Common myeloid progenitor, CD34-positive (primary cell): Measurements from ENCODE around the gene SLC8A1.

ENCODE experiments used
- CTCF ChIA-PET: fragments of 350-600 bp; sonication (Branson Sonifier 250); formaldehyde crosslinking; loops from one replicate; lab custom pipeline; 2021; ENCODE audit warnings: antibody characterized with exemption; lab: Charles Lee
- POLR2A ChIA-PET: fragments of 350-600 bp; sonication (Branson Sonifier 250); formaldehyde crosslinking; loops from one replicate; lab custom pipeline; 2021; ENCODE audit warnings: antibody characterized with exemption; lab: Charles Lee
- DNase-seq, 3 donors: peaks; one replicate each; pipeline versions ENCODE4 v3.0.0 to v3.0.0-alpha.2; 2013
- H3K27ac ChIP-seq, 2 experiments: 1 replicate in 1 of 2; 2 replicates in 1 of 2; pipeline ENCODE4 v1.7.0; 2013; ENCODE audit warnings: inconsistent platforms in 2 of 2, low read length in 2 of 2, mild to moderate bottlenecking in 2 of 2, low read depth in 1 of 2, moderate library complexity in 1 of 2; ENCODE audit not compliant: severe bottlenecking in 2 of 2, insufficient read depth in 1 of 2, poor library complexity in 1 of 2
- H3K27me3 ChIP-seq, 5 experiments: replicated peaks in 2 of 5; 1 replicate in 3 of 5; 2 replicates in 2 of 5; pipeline versions ENCODE4 v1.6.1 to v1.7.0; 2013; ENCODE audit warnings: low read length in 4 of 5, mild to moderate bottlenecking in 2 of 5, moderate library complexity in 2 of 5, inconsistent platforms in 1 of 5; ENCODE audit not compliant: insufficient read depth in 5 of 5, control insufficient read depth in 4 of 5
- H3K36me3 ChIP-seq, 4 experiments: 1 replicate in 2 of 4; 2 replicates in 2 of 4; pipeline versions ENCODE4 v1.6.1 to v1.7.0; 2013; ENCODE audit warnings: low read length in 3 of 4, control low read depth in 1 of 4, mild to moderate bottlenecking in 1 of 4; ENCODE audit not compliant: control insufficient read depth in 4 of 4, insufficient read depth in 4 of 4
- H3K4me1 ChIP-seq, 4 experiments: 1 replicate in 3 of 4; 2 replicates in 1 of 4; pipeline versions ENCODE4 v1.6.1 to v1.7.1; 2013; ENCODE audit warnings: low read length in 3 of 4, mild to moderate bottlenecking in 3 of 4, control low read depth in 1 of 4, inconsistent platforms in 1 of 4, moderate library complexity in 1 of 4; ENCODE audit not compliant: control insufficient read depth in 4 of 4, insufficient read depth in 4 of 4; ENCODE audit errors: control extremely low read depth in 1 of 4
- H3K4me3 ChIP-seq, 7 experiments: 1 replicate in 4 of 7; 2 replicates in 3 of 7; pipeline versions ENCODE4 v1.5.1 to v1.7.0; 2013; ENCODE audit warnings: mild to moderate bottlenecking in 7 of 7, low read length in 6 of 7, moderate library complexity in 6 of 7, inconsistent platforms in 2 of 7, low read depth in 2 of 7, control low read depth in 1 of 7; ENCODE audit not compliant: insufficient read depth in 4 of 7, control insufficient read depth in 1 of 7; ENCODE audit errors: extremely low read depth in 1 of 7
- H3K9me3 ChIP-seq, 5 experiments: 1 replicate in 4 of 5; 2 replicates in 1 of 5; pipeline versions ENCODE4 v1.6.1 to v1.7.1; 2013; ENCODE audit warnings: low read length in 4 of 5, mild to moderate bottlenecking in 2 of 5, inconsistent platforms in 1 of 5, low read depth in 1 of 5, moderate library complexity in 1 of 5; ENCODE audit not compliant: control insufficient read depth in 4 of 5, insufficient read depth in 2 of 5; ENCODE audit errors: control extremely low read depth in 1 of 5
- WGBS: methylation state at CpG from one replicate; pipeline ENCODE4 v1.1.5; 2013; ENCODE audit not compliant: insufficient coverage; 5-methylcytosine and 5-hydroxymethylcytosine counted together

SLC8A1 gene

GRCh38 chr2:40178171-40178778 lies 273.6 kb downstream of the SLC8A1 start:
- Histone ChIP-seq H3K4me3 (no peak overlapping the region), H3K27ac (no peak overlapping the region), H3K4me1 (no peaks in the 10 kb centered on the region), H3K27me3 (no peaks in the 10 kb centered on the region), H3K36me3 (no peaks in the 10 kb centered on the region), H3K9me3 (no peaks in the 10 kb centered on the region)
- DNase-seq: no peak
- 100% methylated on average over 3 of the region's 6 CpGs for WGBS
- POLR2A ChIA-PET: no interaction called here
- CTCF ChIA-PET: no interaction called here

- no peak overlapping the region for H3K4me3 ChIP-seq
- no peaks in the 10 kb centered on the region for H3K27me3 ChIP-seq
- no peaks in the 10 kb centered on the region for H3K36me3 ChIP-seq
- H3K9me3 ChIP-seq: no peaks in the 10 kb centered on the region
- no peak for DNase-seq
- 67% methylated on average over 1 of the region's 6 CpGs for WGBS
- no peaks in the 10 kb centered on the region for H3K4me1 ChIP-seq
- H3K27ac ChIP-seq: no peak overlapping the region
- CTCF ChIA-PET: no interaction called here
- POLR2A ChIA-PET: no interaction called here
These were observed 274.5 kb downstream of the SLC8A1 start for GRCh38 chr2:40177366-40177765.

DNA sequence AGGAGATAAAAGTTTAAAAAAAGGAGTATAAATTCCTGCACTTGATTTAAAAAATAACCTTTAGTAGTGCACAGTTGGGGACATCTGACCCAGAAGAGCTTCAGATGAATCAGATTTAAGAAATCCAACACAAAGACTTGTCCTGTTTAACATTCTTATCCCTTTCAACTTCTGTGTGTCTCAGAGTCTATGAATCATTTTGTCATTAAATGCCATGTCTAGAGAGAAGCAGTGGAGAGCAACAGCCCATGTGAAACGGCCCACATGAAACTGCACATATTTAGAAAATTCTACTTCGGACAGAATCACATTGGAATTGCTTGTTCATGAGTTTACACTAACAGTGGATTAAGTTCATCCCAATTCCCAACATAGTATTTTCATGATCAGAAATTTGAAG lies 278.6 kb downstream of the SLC8A1 start:
- Histone ChIP-seq H3K4me1 (no peaks in the 10 kb centered on the region), H3K27me3 (no peaks in the 10 kb centered on the region), H3K9me3 (no peaks in the 10 kb centered on the region), H3K4me3 (no peak overlapping the region), H3K36me3 (no peaks in the 10 kb centered on the region), H3K27ac (no peak overlapping the region)
- DNase-seq: no peak
- ChIA-PET POLR2A (no interaction called here), CTCF (no interaction called here)
- no CpG with 5 or more reads among the region's 2 CpGs for WGBS

DNA sequence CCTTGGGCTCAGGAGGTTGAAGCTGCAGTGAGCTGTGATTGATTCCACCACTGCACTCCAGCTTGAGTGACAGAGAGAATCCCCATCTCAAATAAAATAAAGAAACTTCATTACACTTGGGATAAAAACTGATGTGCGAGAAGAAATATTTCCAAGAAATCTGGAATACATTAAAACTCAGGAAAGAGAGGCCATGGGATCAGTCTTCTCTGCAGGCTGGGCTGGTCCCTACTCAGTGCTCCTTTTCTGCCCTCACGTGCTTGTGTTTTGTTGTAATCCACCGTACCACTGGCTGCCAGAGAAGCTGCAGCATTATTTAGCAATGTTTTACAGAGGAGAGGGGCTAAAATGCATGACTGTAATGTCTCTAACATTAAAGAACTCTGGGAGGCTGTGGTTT lies 282.0 kb downstream of the SLC8A1 start:
- Histone ChIP-seq H3K9me3 (no peaks in the 10 kb centered on the region), H3K4me3 (no peak overlapping the region), H3K4me1 (peaks cover 0 to 2% (median 0%) of the 10 kb centered on the region in 4 experiments), H3K27me3 (no peaks in the 10 kb centered on the region), H3K36me3 (no peaks in the 10 kb centered on the region), H3K27ac (no peak overlapping the region)
- DNase-seq: no peak
- WGBS: 100% methylated on average over 1 of the region's 3 CpGs
- CTCF ChIA-PET: interaction anchor here (1.1 kb wide), 1 partner anchor 11 kb away, joined by 3 read pairs; no protein-coding TSS in a partner anchor
- POLR2A ChIA-PET: no interaction called here

GRCh38 chr2:40169430-40169829 lies 282.5 kb downstream of the SLC8A1 start:
- 100% methylated on average over 1 of the region's 2 CpGs for WGBS
- no peaks in the 10 kb centered on the region for H3K27me3 ChIP-seq
- ChIA-PET CTCF (interaction anchor here (1.1 kb wide), 1 partner anchor 12 kb away, joined by 3 read pairs; no protein-coding TSS in a partner anchor), POLR2A (no interaction called here)
- DNase-seq: no peak
- H3K9me3 ChIP-seq: no peaks in the 10 kb centered on the region
- H3K4me3 ChIP-seq: no peak overlapping the region
- H3K36me3 ChIP-seq: no peaks in the 10 kb centered on the region
- H3K4me1 ChIP-seq: peaks cover 0 to 2% (median 0%) of the 10 kb centered on the region in 4 experiments
- H3K27ac ChIP-seq: no peak overlapping the region

GRCh38 chr2:40168546-40168945 lies 283.3 kb downstream of the SLC8A1 start:
- WGBS: no CpG with 5 or more reads among the region's 1 CpG
- peaks cover 0 to 2% (median 0%) of the 10 kb centered on the region in 4 experiments for H3K4me1 ChIP-seq
- no peaks in the 10 kb centered on the region for H3K27me3 ChIP-seq
- H3K9me3 ChIP-seq: no peaks in the 10 kb centered on the region
- no peak overlapping the region for H3K4me3 ChIP-seq
- DNase-seq: peak in 1 of 3 donors; percentile 21
- no peaks in the 10 kb centered on the region for H3K36me3 ChIP-seq
- H3K27ac ChIP-seq: no peak overlapping the region
- ChIA-PET POLR2A (no interaction called here), CTCF (no interaction called here)

GRCh38 chr2:40168032-40168431 lies 283.9 kb downstream of the SLC8A1 start:
- H3K27me3 ChIP-seq: no peaks in the 10 kb centered on the region
- ChIA-PET POLR2A (no interaction called here), CTCF (no interaction called here)
- H3K9me3 ChIP-seq: no peaks in the 10 kb centered on the region
- H3K27ac ChIP-seq: no peak overlapping the region
- WGBS: 90% methylated on average over 2 of the region's 4 CpGs
- H3K4me1 ChIP-seq: peaks cover 0 to 2% (median 0%) of the 10 kb centered on the region in 4 experiments
- no peak overlapping the region for H3K4me3 ChIP-seq
- H3K36me3 ChIP-seq: no peaks in the 10 kb centered on the region
- peak in 1 of 3 donors; percentile 5 for DNase-seq
